ENCODE measurements around the gene PCNX2. TPM values are rescaled to one million over a fixed set of nuclear protein-coding genes. Genes with fewer than 3 reads are reported as not detected.

The PCNX2 gene
- total RNA-seq, 4 donors from 2014 or later = 4.3 to 19.5 (median 9.0) TPM

- Histone ChIP-seq H3K9me3 (peaks cover 0 to 21% (median 8%) of the 10 kb centered on the region in 3 donors), H3K27me3 (no peaks in the 10 kb centered on the region), H3K4me3 (no peak overlapping the region), H3K36me3 (peaks cover 0 to 43% (median 0%) of the 10 kb centered on the region in 3 donors), H3K4me1 (no peaks in the 10 kb centered on the region), H3K27ac (no peak overlapping the region)
- TF ChIP-seq, protein P1, sequence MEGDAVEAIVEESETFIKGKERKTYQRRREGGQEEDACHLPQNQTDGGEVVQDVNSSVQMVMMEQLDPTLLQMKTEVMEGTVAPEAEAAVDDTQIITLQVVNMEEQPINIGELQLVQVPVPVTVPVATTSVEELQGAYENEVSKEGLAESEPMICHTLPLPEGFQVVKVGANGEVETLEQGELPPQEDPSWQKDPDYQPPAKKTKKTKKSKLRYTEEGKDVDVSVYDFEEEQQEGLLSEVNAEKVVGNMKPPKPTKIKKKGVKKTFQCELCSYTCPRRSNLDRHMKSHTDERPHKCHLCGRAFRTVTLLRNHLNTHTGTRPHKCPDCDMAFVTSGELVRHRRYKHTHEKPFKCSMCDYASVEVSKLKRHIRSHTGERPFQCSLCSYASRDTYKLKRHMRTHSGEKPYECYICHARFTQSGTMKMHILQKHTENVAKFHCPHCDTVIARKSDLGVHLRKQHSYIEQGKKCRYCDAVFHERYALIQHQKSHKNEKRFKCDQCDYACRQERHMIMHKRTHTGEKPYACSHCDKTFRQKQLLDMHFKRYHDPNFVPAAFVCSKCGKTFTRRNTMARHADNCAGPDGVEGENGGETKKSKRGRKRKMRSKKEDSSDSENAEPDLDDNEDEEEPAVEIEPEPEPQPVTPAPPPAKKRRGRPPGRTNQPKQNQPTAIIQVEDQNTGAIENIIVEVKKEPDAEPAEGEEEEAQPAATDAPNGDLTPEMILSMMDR (IDR thresholded peaks at IDR 0.05) = no peak
- TF ChIP-seq POLR2A (IDR thresholded peaks at IDR 0.05) = no peak
- intact Hi-C loops (cut with DNase I) = no loop called here
- WGBS, 2 donors = 88 to 96% methylated on average over 2 of the region's 2 CpGs
- no peak for DNase-seq
Observed at GRCh38 chr1:233197940-233198339, 97.6 kb downstream of the PCNX2 start.

DNA sequence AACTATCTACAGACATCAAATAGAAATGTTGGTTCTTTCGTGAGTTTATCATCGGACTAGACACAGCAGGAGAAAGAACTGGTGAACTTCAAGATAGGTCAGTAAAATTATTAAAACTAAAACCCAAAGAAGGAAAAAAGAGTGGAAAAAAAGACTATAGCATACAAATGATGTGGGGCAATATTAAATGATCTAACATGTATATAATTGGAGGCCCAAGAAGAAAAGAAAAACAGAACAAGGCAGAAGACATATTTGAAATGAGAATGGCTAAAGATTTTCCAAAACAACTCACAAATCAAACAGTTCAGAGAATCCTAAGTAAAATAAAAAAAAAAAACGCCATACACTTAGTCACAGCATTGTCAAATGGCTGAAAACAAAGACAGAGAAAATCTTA lies 101.8 kb downstream of the PCNX2 start:
- H3K4me1 ChIP-seq = no peaks in the 10 kb centered on the region
- intact Hi-C loops (cut with DNase I) = no loop called here
- H3K27me3 ChIP-seq = no peaks in the 10 kb centered on the region
- DNase-seq = no peak
- 89 to 93% methylated on average over 3 of the region's 3 CpGs for WGBS, 2 donors
- H3K27ac ChIP-seq = no peak overlapping the region
- no peak for TF ChIP-seq POLR2A (IDR thresholded peaks at IDR 0.05)
- TF ChIP-seq, protein P1 (IDR thresholded peaks at IDR 0.05) = no peak
- H3K9me3 ChIP-seq = peaks cover 0 to 21% (median 8%) of the 10 kb centered on the region in 3 donors
- H3K4me3 ChIP-seq = no peak overlapping the region
- peaks cover 0 to 44% (median 0%) of the 10 kb centered on the region in 3 donors for H3K36me3 ChIP-seq

GRCh38 chr1:233190987-233191386 lies 104.5 kb downstream of the PCNX2 start:
- no peaks in the 10 kb centered on the region for H3K27me3 ChIP-seq
- H3K27ac ChIP-seq = no peak overlapping the region
- peaks cover 0 to 21% (median 8%) of the 10 kb centered on the region in 3 donors for H3K9me3 ChIP-seq
- WGBS, 2 donors = 77 to 80% methylated on average over 5 of the region's 5 CpGs
- intact Hi-C loops (cut with DNase I) = no loop called here
- H3K36me3 ChIP-seq = peaks cover 0 to 26% (median 0%) of the 10 kb centered on the region in 3 donors
- TF ChIP-seq POLR2A (IDR thresholded peaks at IDR 0.05) = no peak
- no peaks in the 10 kb centered on the region for H3K4me1 ChIP-seq
- no peak overlapping the region for H3K4me3 ChIP-seq
- DNase-seq = no peak

DNA sequence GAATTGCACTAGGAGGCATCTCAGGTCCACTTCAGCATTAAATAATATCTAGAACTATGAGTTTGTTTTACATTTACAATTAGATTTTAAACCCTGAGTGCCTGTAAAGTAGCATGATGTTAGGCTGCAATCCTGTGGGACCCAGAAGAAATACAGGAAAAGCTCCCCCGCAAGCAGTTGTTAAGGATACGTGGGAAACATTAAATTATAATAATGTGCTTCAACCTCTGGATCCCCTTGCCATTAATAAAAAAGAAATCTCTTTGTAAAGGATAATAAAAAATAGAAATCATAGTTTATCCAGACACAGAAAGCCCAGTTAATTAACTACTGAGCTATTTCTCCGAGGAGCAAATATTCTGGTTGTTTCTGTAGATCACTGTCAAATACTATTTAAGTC lies 106.0 kb downstream of the PCNX2 start:
- intact Hi-C loops (cut with DNase I) = no loop called here
- 90 to 93% methylated on average over 3 of the region's 3 CpGs for WGBS, 2 donors
- TF ChIP-seq, protein P1 (IDR thresholded peaks at IDR 0.05) = no peak
- TF ChIP-seq POLR2A (IDR thresholded peaks at IDR 0.05) = no peak
- no peak overlapping the region for H3K4me3 ChIP-seq
- H3K9me3 ChIP-seq = peaks cover 0 to 9% (median 0%) of the 10 kb centered on the region in 3 donors
- H3K27me3 ChIP-seq = no peaks in the 10 kb centered on the region
- no peak for DNase-seq
- H3K4me1 ChIP-seq = no peaks in the 10 kb centered on the region
- H3K36me3 ChIP-seq = peaks cover 0 to 12% (median 0%) of the 10 kb centered on the region in 3 donors
- no peak overlapping the region for H3K27ac ChIP-seq

DNA sequence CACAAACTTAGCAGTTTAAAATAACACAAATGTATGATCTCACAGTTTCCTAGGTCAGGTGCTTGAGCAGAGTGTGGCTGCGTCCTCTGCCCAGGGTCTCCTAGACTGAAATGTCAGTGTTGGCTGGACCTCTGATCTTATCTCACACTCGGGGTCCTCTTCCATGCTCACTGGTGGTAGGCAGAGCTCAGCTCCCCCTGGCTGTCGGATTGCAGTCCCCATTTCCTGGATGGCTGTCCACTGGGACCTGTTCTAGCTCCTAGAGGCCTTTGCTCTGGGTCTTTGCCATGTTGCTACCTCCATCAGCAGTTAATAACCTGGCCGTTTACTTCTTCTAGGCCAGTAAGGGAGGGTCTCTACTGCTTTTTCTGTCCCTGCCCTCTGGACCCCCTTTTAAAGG lies 107.5 kb downstream of the PCNX2 start:
- H3K4me1 ChIP-seq = no peaks in the 10 kb centered on the region

More for the DNA sequence above, 107.5 kb downstream of the PCNX2 start:
- DNase-seq = no peak
- no peak overlapping the region for H3K4me3 ChIP-seq
- H3K27me3 ChIP-seq = no peaks in the 10 kb centered on the region
- TF ChIP-seq, protein P1 (IDR thresholded peaks at IDR 0.05) = no peak
- no peak for TF ChIP-seq POLR2A (IDR thresholded peaks at IDR 0.05)
- H3K36me3 ChIP-seq = peaks cover 0 to 5% (median 0%) of the 10 kb centered on the region in 3 donors
- intact Hi-C loops (cut with DNase I) = no loop called here
- no peak overlapping the region for H3K27ac ChIP-seq
- WGBS, 2 donors = 89 to 93% methylated on average over 4 of the region's 4 CpGs
- no peaks in the 10 kb centered on the region for H3K9me3 ChIP-seq

Data from esophagus squamous epithelium (tissue), 5 donors.